Neutrophil (primary cell): Measurements from ENCODE around the gene SINHCAF.

Source experiments
- H3K27ac ChIP-seq: fragments of 200-600 bp; sonication (generic); 2 replicates; pipeline ENCODE4 v1.5.1; 2016; ENCODE audit warnings: mild to moderate bottlenecking, moderate library complexity
- H3K27me3 ChIP-seq: fragments of 200-600 bp; sonication (generic); 2 replicates; pipeline ENCODE4 v1.6.0; 2016; ENCODE audit warnings: mild to moderate bottlenecking
- H3K36me3 ChIP-seq: fragments of 200-600 bp; sonication (generic); 2 replicates; pipeline ENCODE4 v1.5.1; 2017
- H3K4me1 ChIP-seq, 2 experiments: fragments of 200-600 bp in 1 of 2; sonication (generic) in 1 of 2; 1 replicate in 1 of 2; 2 replicates in 1 of 2; pipeline versions ENCODE4 v1.5.1 to v1.6.1; 2013 to 2016; ENCODE audit warnings: low read depth in 1 of 2, low read length in 1 of 2, mild to moderate bottlenecking in 1 of 2, moderate library complexity in 1 of 2; ENCODE audit not compliant: control insufficient read depth in 1 of 2, insufficient read depth in 1 of 2
- H3K4me3 ChIP-seq, 2 experiments: fragments of 200-600 bp in 1 of 2; sonication (generic) in 1 of 2; 1 replicate in 1 of 2; 2 replicates in 1 of 2; pipeline ENCODE4 v1.5.1; 2013 to 2016; ENCODE audit warnings: low read depth in 1 of 2, low read length in 1 of 2, mild to moderate bottlenecking in 1 of 2, moderate library complexity in 1 of 2
- H3K9me3 ChIP-seq: fragments of 200-600 bp; sonication (generic); 2 replicates; pipeline ENCODE4 v1.5.1; 2016
- CTCF ChIP-seq: fragments of 200-600 bp; sonication (generic); IDR thresholded peaks from 2 replicates; pipeline ENCODE4 v1.5.1; 2016; ENCODE audit warnings: antibody characterized with exemption

The SINHCAF gene

GRCh38 chr12:31310488-31310887, 15.5 kb downstream of the SINHCAF start:
- Histone ChIP-seq H3K36me3 (no peaks in the 10 kb centered on the region), H3K27ac (no peak overlapping the region), H3K27me3 (no peaks in the 10 kb centered on the region), H3K4me1 (peaks cover 9 to 11% of the 10 kb centered on the region in 2 experiments), H3K9me3 (no peaks in the 10 kb centered on the region), H3K4me3 (no peak overlapping the region)
- no peak for TF ChIP-seq CTCF

- Histone ChIP-seq H3K36me3 (peaks cover 8% of the 10 kb centered on the region), H3K4me1 (peaks cover 0 to under 1% of the 10 kb centered on the region in 2 experiments), H3K4me3 (no peak overlapping the region), H3K27me3 (no peaks in the 10 kb centered on the region), H3K9me3 (no peaks in the 10 kb centered on the region), H3K27ac (no peak overlapping the region)
- TF ChIP-seq CTCF: no peak
Measured at GRCh38 chr12:31309279-31309678, 16.7 kb downstream of the SINHCAF start.

DNA sequence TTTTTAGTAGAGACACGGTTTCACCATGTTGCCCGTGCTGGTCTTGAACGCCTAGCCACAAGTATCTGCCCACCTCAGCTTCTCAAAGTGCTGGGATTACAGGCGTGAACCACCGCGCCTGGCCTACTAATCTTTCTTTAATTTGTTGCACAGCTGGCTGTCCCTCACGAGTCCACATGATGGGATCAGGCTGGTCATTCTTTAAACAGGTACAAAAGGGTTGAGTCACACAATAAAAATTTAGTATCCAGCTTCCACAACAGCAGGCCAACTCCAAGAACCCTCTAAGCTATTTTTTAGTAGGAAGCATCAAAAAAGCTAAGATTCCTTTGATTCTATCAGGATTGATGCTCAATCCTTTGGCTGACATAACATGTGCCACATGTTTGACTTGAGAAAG, 17.8 kb downstream of the SINHCAF start:
- no peak overlapping the region for H3K27ac ChIP-seq
- no peak overlapping the region for H3K4me3 ChIP-seq
- TF ChIP-seq CTCF: no peak
- no peaks in the 10 kb centered on the region for H3K9me3 ChIP-seq
- H3K27me3 ChIP-seq: no peaks in the 10 kb centered on the region
- H3K36me3 ChIP-seq: peaks cover 15% of the 10 kb centered on the region
- no peaks in the 10 kb centered on the region for H3K4me1 ChIP-seq

- no peak for TF ChIP-seq CTCF
- Histone ChIP-seq H3K4me1 (no peaks in the 10 kb centered on the region), H3K36me3 (peaks cover 16% of the 10 kb centered on the region), H3K4me3 (no peak overlapping the region), H3K9me3 (no peaks in the 10 kb centered on the region), H3K27ac (no peak overlapping the region), H3K27me3 (no peaks in the 10 kb centered on the region)
Measured at GRCh38 chr12:31306866-31307265, 19.1 kb downstream of the SINHCAF start.

- no peak overlapping the region for H3K4me3 ChIP-seq
- no peaks in the 10 kb centered on the region for H3K9me3 ChIP-seq
- no peak for TF ChIP-seq CTCF
- H3K4me1 ChIP-seq: no peaks in the 10 kb centered on the region
- H3K27me3 ChIP-seq: no peaks in the 10 kb centered on the region
- peaks cover 16% of the 10 kb centered on the region for H3K36me3 ChIP-seq
- H3K27ac ChIP-seq: no peak overlapping the region
Measured at GRCh38 chr12:31303466-31303865, 22.5 kb downstream of the SINHCAF start.

GRCh38 chr12:31301311-31301710, 24.6 kb downstream of the SINHCAF start:
- Histone ChIP-seq H3K9me3 (no peaks in the 10 kb centered on the region), H3K27me3 (no peaks in the 10 kb centered on the region), H3K4me3 (no peak overlapping the region), H3K4me1 (no peaks in the 10 kb centered on the region), H3K27ac (no peak overlapping the region), H3K36me3 (peaks cover 21% of the 10 kb centered on the region)
- TF ChIP-seq CTCF: no peak
